ENCODE results near the gene MAP4K4. TPM values are rescaled to one million over a fixed set of nuclear protein-coding genes. Genes with fewer than 3 reads are reported as not detected.
"Not testable (repeated sequence)": the region's sequence is repeated elsewhere in the genome, so short reads cannot be mapped to it uniquely, and the experiment has no call there.

The MAP4K4 gene
- total and polyA plus RNA-seq, 2 experiments from 2014 or later, result 20.3 to 115 TPM

DNA sequence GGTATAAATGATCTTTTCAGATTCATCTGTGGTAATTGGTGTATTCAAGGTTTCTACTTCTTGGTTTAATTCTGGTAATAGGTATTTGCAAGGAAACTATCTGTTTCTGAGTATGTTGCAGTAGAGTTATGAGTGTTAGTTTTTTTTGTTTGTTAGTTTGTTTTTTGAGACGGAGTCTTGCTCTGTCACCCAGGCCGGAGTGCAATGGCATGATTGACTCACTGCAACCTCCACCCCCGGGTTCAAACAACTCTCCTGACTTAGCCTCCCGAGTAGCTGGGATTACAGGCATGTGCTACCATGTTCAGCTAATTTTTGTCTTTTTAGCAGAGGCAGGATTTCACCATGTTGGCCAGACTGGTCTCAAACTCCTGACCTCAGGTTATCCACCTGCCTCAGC lies 233.3 kb downstream of the MAP4K4 start:
- Histone ChIP-seq H3K4me2 (ENCODE audit: unreplicated experiment) (no peak overlapping the region), H3F3A (ENCODE audit: insufficient read depth) (no peaks in the 10 kb centered on the region), H3K36me3 (ENCODE audit: low read depth) (no peaks in the 10 kb centered on the region), H3K27ac (no peak overlapping the region), H3K9ac (no peak overlapping the region), H3K4me1 (ENCODE audit: insufficient read depth) (no peaks in the 10 kb centered on the region), H2AFZ (no peak overlapping the region), H3K4me3 (no peak overlapping the region), H3K9me2 (ENCODE audit: insufficient read depth) (no peaks in the 10 kb centered on the region), H3K27me3 (replicated peaks; ENCODE audit: insufficient read depth) (no peaks in the 10 kb centered on the region), H3K9me3 (ENCODE audit: low read depth) (no peaks in the 10 kb centered on the region), H3K79me2 (ENCODE audit: insufficient read depth) (no peaks in the 10 kb centered on the region), H4K20me1 (ENCODE audit: insufficient read depth) (no peaks in the 10 kb centered on the region)
- TF ChIP-seq EZH2 (IDR thresholded peaks at IDR 0.05; ENCODE audit: insufficient read depth, poor library complexity, severe bottlenecking) (no peak), EZH2phosphoT487 (IDR thresholded peaks at IDR 0.05; ENCODE audit: insufficient read depth, low read depth) (no peak)
- WGBS, 2 experiments (ENCODE audit: low coverage in 1 of 2, low lambda C conversion rate in 2 of 2, missing lambda C conversion rate in 2 of 2), result 73 to 79% methylated on average over 4 of the region's 4 CpGs
- DNase-seq, result no peak
- in situ Hi-C loops (cut with MboI), result no loop called here

DNA sequence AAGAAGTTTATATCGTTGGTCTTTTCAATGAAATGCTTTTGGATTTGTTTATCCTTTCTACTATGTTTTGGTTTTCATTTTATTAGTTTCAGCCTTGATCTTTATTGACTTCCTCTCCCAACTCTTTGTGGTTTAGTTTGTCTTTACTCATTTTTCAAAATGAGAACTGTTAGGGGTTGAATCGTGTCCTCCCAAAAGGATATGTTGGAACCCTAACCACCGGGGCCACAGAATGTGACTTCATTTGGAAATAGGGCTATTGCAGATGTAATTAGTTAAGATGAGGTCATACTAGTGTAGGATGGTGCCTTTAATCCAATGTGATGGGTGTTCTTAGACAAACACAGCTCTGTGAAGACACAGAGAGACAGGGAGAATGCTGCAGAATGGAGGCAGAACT lies 233.9 kb downstream of the MAP4K4 start:
- Histone ChIP-seq H3K27me3 (replicated peaks; ENCODE audit: insufficient read depth) (no peaks in the 10 kb centered on the region), H3K79me2 (ENCODE audit: insufficient read depth) (no peaks in the 10 kb centered on the region), H4K20me1 (ENCODE audit: insufficient read depth) (no peaks in the 10 kb centered on the region), H3K9me3 (ENCODE audit: low read depth) (no peaks in the 10 kb centered on the region), H3K9ac (no peak overlapping the region), H3K27ac (no peak overlapping the region), H2AFZ (no peak overlapping the region), H3K4me2 (ENCODE audit: unreplicated experiment) (no peak overlapping the region), H3K4me3 (no peak overlapping the region), H3K9me2 (ENCODE audit: insufficient read depth) (no peaks in the 10 kb centered on the region), H3F3A (ENCODE audit: insufficient read depth) (no peaks in the 10 kb centered on the region), H3K36me3 (ENCODE audit: low read depth) (no peaks in the 10 kb centered on the region), H3K4me1 (ENCODE audit: insufficient read depth) (no peaks in the 10 kb centered on the region)
- DNase-seq, result no peak
- TF ChIP-seq EZH2 (IDR thresholded peaks at IDR 0.05; ENCODE audit: insufficient read depth, poor library complexity, severe bottlenecking) (no peak), EZH2phosphoT487 (IDR thresholded peaks at IDR 0.05; ENCODE audit: insufficient read depth, low read depth) (no peak)
- in situ Hi-C loops (cut with MboI), result no loop called here
- WGBS, 2 experiments (ENCODE audit: low coverage in 1 of 2, low lambda C conversion rate in 2 of 2, missing lambda C conversion rate in 2 of 2), result 27 to 32% methylated on average over 3 of the region's 3 CpGs

DNA sequence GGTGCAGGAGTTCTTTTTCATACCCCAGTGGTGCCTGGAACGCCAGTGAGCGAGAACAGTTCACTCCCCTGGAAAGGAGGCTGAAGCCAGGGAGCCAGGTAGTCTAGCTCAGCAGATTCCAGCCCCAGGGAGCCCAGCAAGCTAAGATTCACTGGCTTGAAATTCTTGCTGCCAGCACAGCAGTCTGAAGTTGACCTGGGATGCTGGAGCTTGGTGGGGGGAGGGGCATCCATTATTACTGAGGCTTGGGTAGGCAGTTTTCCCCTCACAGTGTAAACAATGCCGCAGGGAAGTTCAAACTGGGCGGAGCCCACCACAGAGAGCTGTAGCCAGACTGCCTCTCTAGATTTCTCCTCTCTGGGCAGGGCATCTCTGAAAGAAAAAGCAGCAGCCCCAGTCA lies 238.3 kb downstream of the MAP4K4 start:
- H4K20me1 ChIP-seq (ENCODE audit: insufficient read depth); H3K4me3 ChIP-seq; H3K27ac ChIP-seq; H3K9me2 ChIP-seq (ENCODE audit: insufficient read depth); H3F3A ChIP-seq (ENCODE audit: insufficient read depth); H2AFZ ChIP-seq; DNase-seq; H3K4me2 ChIP-seq (ENCODE audit: unreplicated experiment); H3K9me3 ChIP-seq (ENCODE audit: low read depth); H3K4me1 ChIP-seq (ENCODE audit: insufficient read depth); H3K9ac ChIP-seq; in situ Hi-C loops (cut with MboI); H3K36me3 ChIP-seq (ENCODE audit: low read depth); H3K27me3 ChIP-seq (replicated peaks; ENCODE audit: insufficient read depth); H3K79me2 ChIP-seq (ENCODE audit: insufficient read depth): not testable (repeated sequence)
- 79 to 85% methylated on average over 4 of the region's 4 CpGs for whole genome bisulfite sequencing, 2 experiments (ENCODE audit: low coverage in 1 of 2, low lambda C conversion rate in 2 of 2, missing lambda C conversion rate in 2 of 2)

DNA sequence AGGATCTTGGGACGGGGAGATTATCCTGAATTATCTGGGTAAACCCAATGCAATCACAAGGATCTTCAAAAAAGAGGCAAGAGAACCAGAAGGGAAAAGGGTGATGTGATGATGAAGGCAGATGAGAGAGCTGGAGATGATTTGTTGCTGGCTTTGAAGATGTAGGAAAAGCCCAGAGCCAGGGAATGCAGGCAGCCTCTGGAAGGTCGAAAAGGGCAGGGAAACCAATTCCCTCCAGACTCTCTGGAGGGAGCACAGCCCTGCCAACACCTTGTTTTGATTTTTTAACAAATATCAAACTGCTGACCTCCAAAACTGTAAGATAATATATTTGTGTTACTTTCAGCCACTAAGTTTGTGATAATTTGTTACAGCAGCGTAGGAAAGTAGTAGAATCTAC lies 245.3 kb downstream of the MAP4K4 start:
- Histone ChIP-seq H3K27me3 (replicated peaks; ENCODE audit: insufficient read depth) (no peaks in the 10 kb centered on the region), H3K9me2 (ENCODE audit: insufficient read depth) (no peaks in the 10 kb centered on the region), H3K4me1 (ENCODE audit: insufficient read depth) (no peaks in the 10 kb centered on the region), H3K36me3 (ENCODE audit: low read depth) (no peaks in the 10 kb centered on the region), H3K79me2 (ENCODE audit: insufficient read depth) (no peaks in the 10 kb centered on the region), H3K4me3 (no peak overlapping the region), H3F3A (ENCODE audit: insufficient read depth) (no peaks in the 10 kb centered on the region), H3K9me3 (ENCODE audit: low read depth) (no peaks in the 10 kb centered on the region), H2AFZ (no peak overlapping the region), H4K20me1 (ENCODE audit: insufficient read depth) (no peaks in the 10 kb centered on the region), H3K9ac (no peak overlapping the region), H3K4me2 (ENCODE audit: unreplicated experiment) (no peak overlapping the region), H3K27ac (no peak overlapping the region)
- DNase-seq, result no peak
- TF ChIP-seq EZH2 (IDR thresholded peaks at IDR 0.05; ENCODE audit: insufficient read depth, poor library complexity, severe bottlenecking) (no peak), EZH2phosphoT487 (IDR thresholded peaks at IDR 0.05; ENCODE audit: insufficient read depth, low read depth) (no peak)
- in situ Hi-C loops (cut with MboI), result no loop called here
- 59 to 64% methylated on average over 3 of the region's 3 CpGs for WGBS, 2 experiments (ENCODE audit: low coverage in 1 of 2, low lambda C conversion rate in 2 of 2, missing lambda C conversion rate in 2 of 2)

Other genes with a start within 250 kb of the MAP4K4 start
- gene RFX8, start 222.6 kb upstream of the MAP4K4 start, total RNA-seq (2014; rRNA removed; shearing (Covaris generic)), result 5.1 and 6.4 TPM in 2 replicates
- 4.4 and 5.9 TPM in 2 replicates for gene RFX8, start 222.6 kb upstream of the MAP4K4 start, polyA plus RNA-seq (2016; fragmentation: Nextera tagmentation; extraction: Ambion mirVana)

All from GM23248 (cell line).